Measurements from ENCODE around the gene CACTIN.
A peak's percentile ranks its signal among the peaks of the same experiment; 100 is the strongest.
"Not testable (repeated sequence)": the region's sequence is repeated elsewhere in the genome, so short reads cannot be mapped to it uniquely, and the experiment has no call there.

CACTIN gene

GRCh38 chr19:3584036-3584802 is 42.4 kb downstream of the CACTIN start:
- DNase-seq = not testable (repeated sequence)

GRCh38 chr19:3581792-3582191 is 44.8 kb downstream of the CACTIN start:
- DNase-seq = not testable (repeated sequence)

- no peak for DNase-seq
These were observed 46.2 kb downstream of the CACTIN start for GRCh38 chr19:3580156-3580934.

DNA sequence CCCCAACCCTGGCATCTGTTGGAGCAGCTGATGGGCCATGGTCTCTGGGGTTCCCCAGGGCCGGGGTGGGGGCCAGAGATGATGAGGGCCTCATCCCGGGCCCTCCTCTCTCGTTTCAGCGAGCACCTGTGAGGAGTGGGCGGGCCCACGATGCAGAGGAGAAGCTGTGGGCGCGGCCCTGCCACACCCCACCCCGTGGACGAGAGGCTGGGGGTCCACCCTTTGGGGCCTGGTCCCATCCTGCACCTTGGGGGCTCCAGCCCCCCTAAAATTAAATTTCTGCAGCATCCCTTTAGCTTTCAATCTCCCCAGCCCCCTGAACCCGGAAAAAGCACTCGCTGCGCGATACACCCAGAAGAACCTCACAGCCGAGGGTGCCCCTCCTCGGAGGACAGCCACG is 48.2 kb downstream of the CACTIN start:
- no peak for DNase-seq

- DNase-seq = no peak
These were observed 48.8 kb downstream of the CACTIN start for GRCh38 chr19:3577723-3578344.

DNA sequence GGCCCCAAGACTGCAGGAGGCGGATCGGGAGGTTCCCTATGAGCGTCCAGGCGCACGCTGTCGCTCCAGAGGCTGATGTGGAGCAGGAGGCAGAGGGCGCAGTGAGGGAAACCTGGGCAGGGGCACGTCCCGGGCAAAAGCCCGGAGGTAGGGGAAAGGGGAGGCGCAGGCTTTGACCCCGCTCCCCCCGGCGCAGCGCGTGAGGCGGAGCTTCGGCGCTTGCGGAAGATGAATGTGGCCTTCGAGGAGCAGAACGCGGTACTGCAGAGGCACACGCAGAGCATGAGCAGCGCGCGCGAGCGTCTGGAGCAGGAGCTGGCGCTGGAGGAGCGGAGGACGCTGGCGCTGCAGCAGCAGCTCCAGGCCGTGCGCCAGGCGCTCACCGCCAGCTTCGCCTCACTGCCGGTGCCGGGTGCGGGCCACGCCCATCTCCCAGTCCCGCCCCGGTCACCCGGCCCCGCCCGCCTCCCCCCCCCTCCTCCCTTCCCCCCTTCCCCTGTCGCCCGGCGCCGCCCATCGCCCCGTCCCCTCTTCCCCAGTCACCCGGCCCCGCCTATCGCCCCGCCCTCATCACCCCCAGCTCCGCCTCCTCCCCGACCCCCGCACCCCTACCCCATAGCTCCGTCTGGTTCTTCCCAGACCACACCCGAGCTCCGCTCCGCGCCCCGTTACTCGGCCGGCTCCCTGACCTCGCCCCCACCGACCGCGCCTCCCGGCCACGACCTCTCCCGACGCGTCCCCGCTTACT is 49.7 kb downstream of the CACTIN start:
- DNase-seq = no peak

DNA sequence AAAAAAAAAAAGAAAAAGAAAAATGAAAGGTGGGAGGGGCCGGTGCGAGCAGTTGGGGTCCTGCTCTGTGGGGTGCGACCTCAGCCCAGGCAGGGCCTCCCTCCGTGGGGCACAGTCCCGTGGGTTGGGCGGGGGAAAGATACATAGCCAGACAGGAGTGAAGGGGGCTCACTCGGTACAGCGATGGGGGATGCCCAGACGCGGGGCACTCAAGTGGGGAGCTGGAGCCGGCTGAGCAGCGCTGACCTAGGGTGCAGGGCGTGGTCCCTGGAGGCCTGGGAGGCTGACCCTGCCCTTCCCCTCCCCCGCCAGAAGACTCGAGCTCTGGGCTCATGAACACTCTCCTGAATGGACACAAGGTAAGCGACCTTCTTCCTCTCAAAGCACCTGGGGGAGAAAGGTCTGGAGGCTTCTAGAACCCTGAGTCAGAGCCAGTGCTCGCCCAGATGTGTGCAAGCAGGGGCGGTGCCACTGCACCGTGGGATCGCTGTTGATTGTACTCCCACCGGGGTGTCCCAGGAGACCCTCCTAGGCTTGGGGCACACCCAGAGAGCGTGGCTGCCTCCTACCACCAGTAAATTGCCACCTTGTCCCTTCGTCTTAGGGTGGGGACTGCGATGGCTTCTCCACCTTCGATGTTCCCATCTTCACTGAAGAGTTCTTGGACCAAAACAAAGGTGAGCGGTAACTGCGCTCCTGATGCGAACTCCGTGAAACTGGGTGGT is 50.5 kb downstream of the CACTIN start:
- no peak for DNase-seq

- no peak for DNase-seq
These were observed 51.3 kb downstream of the CACTIN start for GRCh38 chr19:3575260-3575741.

GRCh38 chr19:3573858-3574637 is 52.5 kb downstream of the CACTIN start:
- DNase-seq = no peak

DNA sequence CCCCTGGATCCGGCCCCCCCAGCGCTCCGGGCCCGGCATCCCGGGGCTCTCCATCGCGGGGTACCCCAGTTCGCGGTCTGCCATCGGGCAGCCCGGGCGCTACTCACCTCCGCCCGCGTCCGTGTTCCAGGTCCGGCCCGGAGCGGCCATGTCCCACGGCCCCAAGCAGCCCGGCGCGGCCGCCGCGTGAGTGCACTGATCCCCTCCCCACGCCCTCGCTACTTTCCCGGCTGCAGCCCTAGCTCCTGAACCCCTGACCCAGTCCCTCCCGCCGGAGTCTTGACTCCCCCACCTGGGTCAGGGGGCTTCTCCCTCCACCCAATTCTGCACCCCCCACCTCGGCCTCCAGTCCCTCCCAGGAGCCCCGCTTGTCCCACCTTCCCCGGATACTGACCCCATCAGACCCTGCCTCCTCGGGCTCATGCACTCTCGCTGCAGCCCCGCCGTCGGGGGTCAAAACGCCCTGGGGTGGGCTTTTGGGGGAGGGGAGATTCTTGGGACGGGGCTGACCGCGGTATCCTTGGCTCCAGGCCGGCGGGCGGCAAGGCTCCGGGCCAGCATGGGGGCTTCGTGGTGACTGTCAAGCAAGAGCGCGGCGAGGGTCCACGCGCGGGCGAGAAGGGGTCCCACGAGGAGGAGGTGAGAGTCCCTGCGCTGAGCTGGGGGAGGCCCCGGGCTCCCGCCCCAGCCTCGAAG is 53.3 kb downstream of the CACTIN start:
- no peak for DNase-seq

DNA sequence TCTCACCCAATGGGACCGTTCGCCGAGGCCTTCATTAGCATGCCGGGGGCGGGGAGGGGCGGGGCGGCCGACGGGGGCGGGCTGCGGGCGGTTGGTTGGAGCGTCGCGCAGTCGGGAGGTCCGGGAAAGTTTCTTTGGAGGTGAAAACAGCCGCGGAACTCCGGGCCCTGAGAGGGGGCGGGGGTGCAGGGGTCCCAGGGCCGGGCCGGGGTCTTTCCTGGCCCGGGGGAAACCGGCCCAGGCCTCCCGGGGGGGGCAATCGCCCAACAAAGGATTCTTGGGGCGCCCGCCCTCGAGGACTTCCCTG is 53.8 kb downstream of the CACTIN start, which contains the start of gene HMG20B:
HMG20B (plus strand) TSS at position 90 of the 307 bp plus-strand sequence. CDS start 366 bp downstream, outside the sequence.
- DNase-seq = no peak

GRCh38 chr19:3572132-3572854 is 54.3 kb downstream of the CACTIN start:
- DNase-seq = peak; percentile 97

- no peak for DNase-seq
These were observed 56.0 kb downstream of the CACTIN start for GRCh38 chr19:3570606-3571011.

DNA sequence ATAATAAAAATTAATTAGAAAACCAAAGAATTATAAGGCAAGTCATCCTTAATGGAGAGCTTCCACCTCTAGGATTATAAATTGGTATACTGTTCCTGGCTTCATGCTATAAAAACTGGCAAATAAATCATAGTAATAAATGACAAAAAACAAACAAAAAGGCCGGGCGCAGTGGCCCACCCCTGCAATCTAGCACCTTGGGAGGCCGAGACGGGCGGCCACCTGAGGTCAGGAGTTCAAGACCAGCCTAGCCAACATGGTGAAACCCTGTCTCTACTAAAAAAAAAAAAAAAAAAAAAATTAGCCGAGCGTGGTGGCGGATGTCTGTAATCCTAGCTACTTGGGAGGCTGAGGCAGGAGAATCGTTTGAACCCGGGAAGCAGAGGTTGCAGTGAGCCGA is 56.5 kb downstream of the CACTIN start:
- DNase-seq = not testable (repeated sequence)

DNA sequence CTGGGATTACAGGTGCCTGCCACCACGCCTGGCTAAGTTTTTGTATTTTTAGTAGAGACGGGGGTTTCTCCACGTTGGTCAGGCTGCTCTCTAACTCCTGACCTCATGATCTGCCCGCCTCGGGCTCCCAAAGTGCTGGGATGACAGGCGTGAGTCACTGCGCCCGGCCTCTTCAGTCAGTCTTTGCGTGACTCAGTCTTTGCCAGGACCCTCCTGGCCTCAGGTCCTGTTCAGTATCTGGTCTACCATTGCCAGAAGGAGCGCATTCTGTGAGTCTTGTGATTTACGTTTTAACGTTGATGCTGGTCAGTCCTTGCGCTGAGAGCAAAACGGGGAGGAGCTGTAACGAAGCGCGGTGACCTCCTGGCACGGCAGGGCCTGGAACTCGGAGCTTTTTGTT is 61.5 kb downstream of the CACTIN start:
- DNase-seq = no peak

GRCh38 chr19:3563709-3564524 is 62.7 kb downstream of the CACTIN start:
- no peak for DNase-seq

Measured in NCI-H1417 treated with DMSO at 0.1 percent for 48 hours (cell line).